Vagina (tissue), 2 donors: Measurements from ENCODE around the gene ZFP3. TPM values are rescaled to one million over a fixed set of nuclear protein-coding genes. Genes with fewer than 3 reads are reported as not detected.
"Not testable (repeated sequence)": the region's sequence is repeated elsewhere in the genome, so short reads cannot be mapped to it uniquely, and the experiment has no call there.

Source experiments
- DNase-seq, 2 donors: peaks; one replicate each; pipeline ENCODE4 v3.0.0-alpha.2; 2017; ENCODE audit errors: extremely low spot score in 2 of 2
- H3K27ac ChIP-seq: fragments of 200-600 bp; sonication (generic); one replicate; pipeline ENCODE4 v1.5.1; 2019
- H3K27me3 ChIP-seq: fragments of 200-600 bp; sonication (generic); one replicate; pipeline ENCODE4 v1.5.1; 2019
- H3K36me3 ChIP-seq, 2 donors: fragments of 200-600 bp; sonication (generic); one replicate each; pipeline ENCODE4 v1.5.1; 2017 to 2019
- H3K4me1 ChIP-seq: fragments of 200-600 bp; sonication (generic); one replicate; pipeline ENCODE4 v1.5.1; 2019
- H3K4me3 ChIP-seq, 2 donors: fragments of 200-600 bp; sonication (generic); 1 replicate in 1 of 2; 2 replicates in 1 of 2; pipeline ENCODE4 v1.5.1; 2016 to 2019
- H3K9me3 ChIP-seq: fragments of 200-600 bp; sonication (generic); one replicate; pipeline ENCODE4 v1.5.1; 2019
- POLR2A ChIP-seq, 2 donors: fragments of 450-650 bp; IDR thresholded peaks; one replicate each; pipeline ENCODE4 v1.6.1; 2017; ENCODE audit warnings: antibody characterized with exemption in 2 of 2, mild to moderate bottlenecking in 2 of 2, moderate library complexity in 2 of 2
- POLR2AphosphoS5 ChIP-seq, 2 donors: sonication (generic); formaldehyde crosslinking; IDR thresholded peaks; one replicate each; pipeline ENCODE4 v1.9.0; 2017; ENCODE audit warnings: antibody characterized with exemption in 2 of 2, mild to moderate bottlenecking in 2 of 2, low read depth in 1 of 2; ENCODE audit not compliant: insufficient read depth in 1 of 2
- intact Hi-C: fragments of 100-400 bp; cut with DNase I; formaldehyde crosslinking; loops from one replicate; pipeline ENCODE4 v1.15.1; 2023
- total RNA-seq: library from RNA; depleted of rRNA; stranded (reverse); fragments of >200 nt; gene quantifications from one replicate; pipeline ENCODE4 v1.2.3, GENCODE V29; 2016
- TF ChIP-seq, protein P1 (sequence below), 3 experiments: fragments of 450-650 bp in 2 of 3; fragments of 200-600 bp in 1 of 3; sonication (generic) in 1 of 3; IDR thresholded peaks; one replicate each; pipeline ENCODE4 v1.5.1; 2017 to 2019; ENCODE audit warnings: antibody characterized with exemption in 3 of 3, mild to moderate bottlenecking in 2 of 3, moderate library complexity in 2 of 3

Gene ZFP3
- total RNA-seq, 1 donor from 2014 or later: 3.4 TPM

DNA sequence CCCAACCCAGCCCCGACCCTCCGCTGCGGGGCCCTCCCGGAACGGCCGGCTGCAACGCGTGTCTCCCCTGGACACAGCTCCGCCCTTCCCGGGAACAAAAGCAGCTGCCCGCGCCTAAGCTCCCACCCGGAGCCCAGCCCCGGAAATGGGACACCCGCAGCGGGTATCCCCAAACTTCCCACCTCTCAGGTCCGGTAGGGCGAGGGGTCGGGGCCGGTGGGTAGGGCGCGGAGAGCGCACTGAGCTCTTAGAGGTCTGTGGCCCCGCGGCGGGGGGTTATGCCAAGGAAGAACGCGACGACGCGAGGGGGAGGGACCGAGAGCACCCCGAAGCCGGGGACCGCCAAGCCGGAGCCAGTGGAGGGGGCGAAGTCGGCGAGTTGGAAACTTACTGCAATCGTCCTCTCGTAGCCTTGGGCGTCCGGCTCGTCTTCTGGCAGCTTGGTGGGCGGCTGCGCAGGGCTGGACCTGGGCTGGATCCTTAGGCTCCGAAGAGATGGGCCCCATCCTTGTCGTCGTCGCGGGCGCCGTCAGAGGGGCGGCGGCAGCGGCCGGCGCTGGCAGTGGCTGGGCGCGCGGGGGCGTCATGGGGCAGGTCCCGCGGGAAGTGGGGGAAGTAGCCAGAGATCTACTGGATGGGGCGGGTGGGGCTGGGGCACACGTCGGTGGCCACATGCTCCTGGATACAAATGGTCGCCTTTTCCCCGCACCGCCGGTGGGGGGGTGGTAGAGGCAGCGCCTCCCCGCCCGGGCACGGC lies 44.5 kb downstream of the ZFP3 start:
- TF ChIP-seq, protein P1, sequence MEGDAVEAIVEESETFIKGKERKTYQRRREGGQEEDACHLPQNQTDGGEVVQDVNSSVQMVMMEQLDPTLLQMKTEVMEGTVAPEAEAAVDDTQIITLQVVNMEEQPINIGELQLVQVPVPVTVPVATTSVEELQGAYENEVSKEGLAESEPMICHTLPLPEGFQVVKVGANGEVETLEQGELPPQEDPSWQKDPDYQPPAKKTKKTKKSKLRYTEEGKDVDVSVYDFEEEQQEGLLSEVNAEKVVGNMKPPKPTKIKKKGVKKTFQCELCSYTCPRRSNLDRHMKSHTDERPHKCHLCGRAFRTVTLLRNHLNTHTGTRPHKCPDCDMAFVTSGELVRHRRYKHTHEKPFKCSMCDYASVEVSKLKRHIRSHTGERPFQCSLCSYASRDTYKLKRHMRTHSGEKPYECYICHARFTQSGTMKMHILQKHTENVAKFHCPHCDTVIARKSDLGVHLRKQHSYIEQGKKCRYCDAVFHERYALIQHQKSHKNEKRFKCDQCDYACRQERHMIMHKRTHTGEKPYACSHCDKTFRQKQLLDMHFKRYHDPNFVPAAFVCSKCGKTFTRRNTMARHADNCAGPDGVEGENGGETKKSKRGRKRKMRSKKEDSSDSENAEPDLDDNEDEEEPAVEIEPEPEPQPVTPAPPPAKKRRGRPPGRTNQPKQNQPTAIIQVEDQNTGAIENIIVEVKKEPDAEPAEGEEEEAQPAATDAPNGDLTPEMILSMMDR (IDR thresholded peaks at IDR 0.05): no peak
- no peak for TF ChIP-seq POLR2A (IDR thresholded peaks at IDR 0.05)
- TF ChIP-seq POLR2AphosphoS5 (IDR thresholded peaks at IDR 0.05; ENCODE audit: insufficient read depth in 1 of 2, low read depth in 1 of 2): no peak
- Histone ChIP-seq H3K4me1 (peaks cover 14% of the 10 kb centered on the region), H3K27me3 (no peaks in the 10 kb centered on the region), H3K27ac (no peak overlapping the region), H3K9me3 (no peaks in the 10 kb centered on the region), H3K36me3 (no peaks in the 10 kb centered on the region), H3K4me3 (peak overlapping the region; percentile 48 to 53)
- DNase-seq: peak; percentile 77
- intact Hi-C loops: no loop called here

DNA sequence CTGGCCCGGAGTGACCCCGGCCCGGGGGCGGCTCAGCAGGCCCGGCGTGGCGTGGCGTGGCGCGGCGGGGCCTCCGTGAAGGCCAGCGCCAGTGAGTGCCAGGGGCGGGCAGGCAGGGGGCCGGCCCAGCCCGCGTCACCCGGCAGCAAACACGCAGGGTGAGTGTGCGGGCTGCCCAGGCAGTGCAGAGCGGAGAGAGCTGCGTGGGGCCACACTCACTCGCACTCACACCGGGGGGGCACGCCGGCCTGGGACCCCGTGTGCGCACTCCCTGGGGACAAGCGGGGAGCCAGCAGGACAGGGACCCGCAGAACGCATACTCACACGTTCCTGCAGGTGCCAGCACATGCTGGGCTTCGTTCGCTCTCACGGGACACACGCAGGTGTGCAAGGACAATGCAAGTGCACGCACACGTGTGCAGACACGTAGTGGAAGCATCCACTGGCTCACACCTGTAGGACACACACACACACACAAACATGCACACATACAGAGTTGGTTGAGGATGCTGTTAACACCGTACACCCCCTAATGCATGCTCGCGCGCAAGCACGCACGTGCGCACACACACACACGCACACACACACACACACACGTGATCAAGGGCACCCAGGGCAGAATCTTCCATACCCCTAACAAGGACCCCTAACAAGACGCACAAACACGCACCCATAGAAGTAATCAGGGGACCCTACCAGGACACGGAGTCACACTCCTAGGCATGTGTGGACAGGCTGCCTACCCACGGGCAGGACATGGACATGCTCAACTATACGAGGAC lies 45.3 kb downstream of the ZFP3 start:
- no peaks in the 10 kb centered on the region for H3K27me3 ChIP-seq
- peak; percentile 58 to 81 for DNase-seq

DNA sequence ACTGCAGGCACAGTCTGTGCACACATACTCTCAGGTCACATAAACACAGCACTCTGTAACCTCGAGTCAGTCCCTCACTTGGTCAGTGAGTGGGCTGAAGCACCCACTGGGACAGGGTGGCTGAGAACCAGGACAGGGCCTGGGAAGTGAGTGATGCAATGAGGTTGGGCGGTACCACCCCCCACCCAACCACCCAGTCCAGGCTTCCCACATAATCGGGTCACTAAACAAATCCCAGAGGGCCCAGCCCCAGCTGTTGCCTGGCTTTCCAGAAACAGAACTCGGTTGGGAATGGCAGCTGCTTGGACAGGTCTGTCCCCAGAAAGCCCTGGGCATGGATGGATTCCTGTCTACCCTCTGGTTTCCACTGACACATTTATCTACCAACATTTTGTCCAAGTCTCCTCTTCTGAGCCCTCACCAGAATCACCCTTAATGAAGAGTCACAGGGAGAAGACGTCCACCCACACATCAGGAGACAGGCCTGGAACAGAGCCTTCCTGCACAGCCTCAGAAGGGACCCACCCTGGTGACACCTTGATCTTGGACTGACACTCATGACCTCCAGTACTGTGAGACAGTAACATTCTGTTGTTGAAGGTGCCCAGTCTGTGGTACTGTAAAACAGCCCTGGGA lies 46.0 kb downstream of the ZFP3 start:
- peaks cover 14% of the 10 kb centered on the region for H3K4me1 ChIP-seq
- peak; percentile 9 to 52 for DNase-seq
- H3K4me3 ChIP-seq, H3K36me3 ChIP-seq, H3K27me3 ChIP-seq, H3K9me3 ChIP-seq, H3K27ac ChIP-seq, intact Hi-C loops: not testable (repeated sequence)

More for the DNA sequence above, 45.3 kb downstream of the ZFP3 start:
- no peak for TF ChIP-seq POLR2AphosphoS5 (IDR thresholded peaks at IDR 0.05; ENCODE audit: insufficient read depth in 1 of 2, low read depth in 1 of 2)
- intact Hi-C loops: no loop called here
- Histone ChIP-seq H3K36me3 (no peaks in the 10 kb centered on the region), H3K9me3 (no peaks in the 10 kb centered on the region), H3K4me3 (peak overlapping the region; percentile 48 to 53), H3K4me1 (peaks cover 14% of the 10 kb centered on the region), H3K27ac (no peak overlapping the region)

DNA sequence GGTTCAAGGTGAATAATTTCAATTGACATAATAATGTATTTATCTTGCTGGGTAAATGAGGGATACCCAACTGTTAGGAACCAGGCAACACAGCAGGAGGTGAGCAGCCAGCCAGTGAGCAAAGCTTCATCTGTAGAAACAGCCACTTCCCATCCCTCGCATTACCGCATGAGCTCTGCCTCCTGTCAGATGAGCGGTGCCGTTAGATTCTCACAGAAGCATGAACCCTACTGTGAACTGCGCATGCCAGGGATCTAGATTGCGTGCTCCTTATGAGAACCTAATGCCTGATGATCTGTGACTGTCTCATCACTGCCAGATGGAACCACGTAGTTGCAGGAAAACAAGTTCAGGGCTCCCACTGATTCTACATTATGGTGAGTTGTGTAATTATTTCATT lies 46.6 kb downstream of the ZFP3 start:
- DNase-seq: peak in 1 of 2 donors; percentile 25
- H3K27me3 ChIP-seq, H3K9me3 ChIP-seq, H3K27ac ChIP-seq, H3K36me3 ChIP-seq, H3K4me3 ChIP-seq, intact Hi-C loops: not testable (repeated sequence)
- peaks cover 14% of the 10 kb centered on the region for H3K4me1 ChIP-seq

DNA sequence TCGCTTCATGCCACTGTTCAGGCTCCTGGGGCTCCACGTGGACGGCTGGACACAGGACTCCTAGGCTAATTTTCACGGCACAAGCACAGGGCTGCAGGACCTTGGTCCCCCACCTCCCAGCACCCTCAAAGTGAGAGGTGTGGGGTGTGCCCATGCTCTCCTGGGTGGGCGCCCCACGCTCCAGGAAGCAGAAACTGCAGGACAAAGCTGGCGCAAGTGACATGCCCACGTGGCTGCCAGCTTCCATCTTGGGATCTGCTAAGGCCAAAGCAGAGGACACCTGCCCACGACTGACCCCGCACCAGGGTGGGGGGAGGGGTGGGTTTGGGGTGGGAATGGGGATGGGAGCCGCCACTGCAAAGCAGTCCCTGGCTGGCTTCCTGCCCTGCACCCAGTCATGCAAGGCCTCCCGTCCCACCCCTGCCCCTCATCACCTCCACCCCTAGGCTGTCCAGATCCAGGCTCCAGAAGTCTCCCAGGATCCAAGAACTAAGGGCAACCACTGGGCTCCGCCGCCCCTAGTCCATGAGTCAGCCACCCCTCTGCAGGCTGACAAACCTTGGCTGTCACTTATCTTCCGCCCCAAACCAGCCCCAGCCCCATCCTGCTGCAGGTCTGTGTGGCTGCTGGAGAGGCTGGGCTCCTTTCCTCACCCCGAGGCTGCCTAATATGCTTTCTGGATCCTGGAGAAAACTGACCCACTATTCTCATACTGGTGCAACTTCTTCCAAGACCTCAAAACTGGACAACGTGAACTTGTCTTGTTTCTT lies 48.6 kb downstream of the ZFP3 start:
- intact Hi-C loops: no loop called here
- Histone ChIP-seq H3K27me3 (no peaks in the 10 kb centered on the region), H3K9me3 (no peaks in the 10 kb centered on the region), H3K36me3 (no peaks in the 10 kb centered on the region), H3K4me3 (no peak overlapping the region), H3K27ac (no peak overlapping the region), H3K4me1 (peaks cover 14% of the 10 kb centered on the region)
- TF ChIP-seq POLR2AphosphoS5 (IDR thresholded peaks at IDR 0.05; ENCODE audit: insufficient read depth in 1 of 2, low read depth in 1 of 2) (no peak), POLR2A (IDR thresholded peaks at IDR 0.05) (no peak)
- TF ChIP-seq, protein P1 (IDR thresholded peaks at IDR 0.05): no peak
- peak in 1 of 2 donors; percentile 58 for DNase-seq

DNA sequence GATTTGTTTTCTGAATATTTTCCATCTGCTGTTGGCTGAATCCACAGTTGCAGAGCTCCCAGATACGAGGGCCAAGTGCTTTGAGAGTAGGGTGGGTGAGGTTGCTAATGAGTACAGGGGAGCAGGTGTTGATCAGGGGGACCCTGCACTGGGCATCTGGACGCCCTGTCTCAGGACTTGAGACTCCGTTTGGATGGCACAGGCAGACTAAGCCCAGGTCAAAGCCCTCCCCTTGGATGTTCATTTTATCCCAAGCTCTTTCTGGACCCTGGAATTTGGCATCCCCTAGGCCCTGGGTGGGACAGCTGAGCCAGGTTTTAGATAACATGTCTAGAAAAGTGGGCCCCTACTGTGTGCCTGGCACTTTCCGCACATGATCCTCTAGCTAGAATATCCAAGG lies 49.6 kb downstream of the ZFP3 start:
- Histone ChIP-seq H3K9me3 (no peaks in the 10 kb centered on the region), H3K36me3 (no peaks in the 10 kb centered on the region), H3K4me1 (peaks cover 5% of the 10 kb centered on the region), H3K27ac (no peak overlapping the region), H3K4me3 (no peak overlapping the region), H3K27me3 (no peaks in the 10 kb centered on the region)
- intact Hi-C loops: no loop called here
- TF ChIP-seq, protein P1 (IDR thresholded peaks at IDR 0.05): no peak
- TF ChIP-seq POLR2AphosphoS5 (IDR thresholded peaks at IDR 0.05; ENCODE audit: insufficient read depth in 1 of 2, low read depth in 1 of 2) (no peak), POLR2A (IDR thresholded peaks at IDR 0.05) (no peak)
- peak in 1 of 2 donors; percentile 77 for DNase-seq

DNA sequence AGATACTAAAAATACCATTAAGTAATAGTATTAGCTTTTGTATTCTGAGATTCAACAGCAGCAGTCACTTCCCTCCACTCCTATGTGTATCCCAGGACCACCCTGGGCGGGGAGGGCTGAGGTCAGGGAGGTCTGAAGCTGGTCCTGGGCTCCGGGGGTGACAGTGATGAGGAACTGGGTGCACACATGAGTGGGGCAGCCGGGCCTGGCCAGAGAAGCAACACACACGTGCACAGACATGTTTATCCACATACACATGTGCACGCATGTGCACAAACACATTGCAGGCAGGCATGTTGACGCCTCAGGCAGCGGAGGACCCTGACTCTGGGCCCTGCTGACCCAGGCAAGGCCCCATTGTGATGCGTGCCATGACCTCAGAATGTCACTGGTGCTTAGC lies 50.1 kb downstream of the ZFP3 start:
- DNase-seq, intact Hi-C loops, H3K4me1 ChIP-seq: not testable (repeated sequence)

More for the DNA sequence above, 50.1 kb downstream of the ZFP3 start:
- not testable (repeated sequence) for H3K27me3 ChIP-seq, H3K4me3 ChIP-seq, H3K9me3 ChIP-seq, H3K27ac ChIP-seq, H3K36me3 ChIP-seq
